Stimulated activated CD4-positive, alpha-beta T cell treated with anti-CD3 and anti-CD28 coated beads, Interleukin-15, amount 100 ng/mL, for 48 hours (primary cell): Measurements from ENCODE around the gene NRCAM.

Experiments used
- DNase-seq, 2 donors: peaks; one replicate each; pipeline ENCODE4 v3.0.0-alpha.2; 2020; ENCODE audit warnings: low read depth in 2 of 2

Gene NRCAM

DNA sequence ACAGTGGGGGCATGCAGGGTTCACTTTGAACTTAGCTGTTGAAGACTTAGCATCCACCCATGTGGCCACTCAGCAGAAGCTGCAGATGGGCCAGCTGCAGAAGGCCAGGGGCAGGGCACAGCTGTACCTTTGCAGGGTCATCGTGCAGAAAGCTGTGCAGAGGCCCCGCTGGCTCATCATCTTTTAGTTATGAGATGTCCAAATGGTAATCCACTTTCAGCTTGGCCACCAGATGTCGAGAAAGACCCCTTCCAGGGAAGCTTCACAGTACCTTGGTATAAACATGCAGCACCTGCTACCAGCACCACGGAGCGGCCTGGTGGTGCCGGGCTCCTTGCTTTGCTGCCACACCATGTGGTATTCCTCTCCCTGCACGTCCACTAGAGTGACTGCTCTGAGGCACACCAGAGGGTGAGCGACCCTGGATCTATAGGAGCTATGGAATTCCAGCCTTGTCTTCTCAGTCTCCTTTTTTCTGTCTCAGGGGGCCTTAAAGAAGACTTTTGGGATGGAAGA is 251.9 kb downstream of the NRCAM start:
- no peak for DNase-seq

DNA sequence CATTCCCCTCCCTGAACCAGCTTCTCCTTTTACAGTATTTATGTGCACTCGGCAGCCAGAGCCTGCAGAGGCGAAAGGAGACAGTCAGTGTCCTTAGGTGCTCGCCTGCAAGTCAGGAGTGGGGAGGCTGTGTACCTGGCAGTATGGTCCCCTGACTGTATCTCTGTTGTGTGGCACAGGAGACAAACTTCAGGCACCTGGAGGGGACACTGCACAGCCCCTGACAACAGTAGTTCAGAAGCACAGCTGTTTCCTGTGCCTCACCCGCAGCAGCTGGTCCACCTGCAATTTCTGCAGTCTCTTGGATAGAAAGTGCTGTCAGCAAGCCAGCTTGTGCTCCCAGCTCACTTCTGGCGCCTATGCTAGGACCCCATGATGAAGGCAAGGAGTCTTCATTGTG is 252.7 kb downstream of the NRCAM start:
- no peak for DNase-seq

DNA sequence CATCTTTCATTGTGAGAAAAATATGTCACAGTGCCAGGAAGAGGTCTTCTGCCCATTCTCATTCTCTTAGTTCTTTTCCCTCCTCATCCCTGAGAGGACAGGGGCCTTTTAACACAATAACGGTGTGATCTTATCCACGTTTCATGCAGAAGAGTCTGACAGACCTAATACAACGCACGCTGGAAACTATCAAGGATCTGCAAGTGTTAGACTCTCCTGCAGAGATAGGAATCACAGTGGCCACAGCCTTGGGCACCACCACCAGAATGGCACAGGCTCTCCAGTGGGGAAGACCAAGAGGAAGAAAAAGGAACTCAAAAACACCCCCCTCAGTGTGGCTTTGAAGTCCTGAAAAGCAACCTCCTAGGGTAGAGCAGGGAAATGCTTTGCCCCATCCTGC is 253.5 kb downstream of the NRCAM start:
- DNase-seq = no peak

DNA sequence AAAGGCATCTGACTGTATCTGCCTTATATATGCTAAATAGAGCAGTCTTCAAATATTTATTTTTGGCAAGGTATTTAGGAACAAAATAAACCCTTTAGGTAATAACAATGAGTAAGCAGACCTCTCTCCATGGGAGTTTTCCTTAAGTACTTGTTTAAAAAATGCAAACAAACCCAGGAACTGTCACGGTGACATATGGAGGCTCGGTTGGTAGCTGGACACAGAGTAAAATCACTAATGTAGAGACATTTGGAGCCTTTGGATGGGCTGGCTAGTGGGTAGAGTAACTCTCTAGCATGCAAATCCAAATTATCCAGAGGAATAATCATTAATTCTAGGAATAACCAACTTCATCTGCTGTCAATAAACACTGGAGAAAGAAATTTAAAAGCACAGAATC is 254.5 kb downstream of the NRCAM start:
- no peak for DNase-seq

DNA sequence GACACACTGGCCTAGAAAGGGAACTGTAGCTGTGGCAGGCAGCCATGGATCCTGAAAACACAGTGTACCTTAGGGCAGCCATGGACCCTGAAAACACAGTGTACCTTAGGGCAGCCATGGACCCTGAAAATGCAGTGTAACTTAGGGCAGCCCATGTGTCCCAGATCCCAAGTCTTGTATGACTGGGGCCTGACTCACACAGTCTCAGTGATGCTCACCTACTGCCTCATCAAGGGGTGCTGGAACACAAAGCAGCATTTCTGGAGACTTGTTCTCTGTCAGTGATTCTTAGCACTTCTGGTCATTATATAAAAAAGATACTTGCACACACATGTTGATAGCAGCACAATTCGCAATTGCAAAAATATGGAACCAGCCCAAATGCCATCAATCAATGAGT is 255.9 kb downstream of the NRCAM start:
- no peak for DNase-seq

DNA sequence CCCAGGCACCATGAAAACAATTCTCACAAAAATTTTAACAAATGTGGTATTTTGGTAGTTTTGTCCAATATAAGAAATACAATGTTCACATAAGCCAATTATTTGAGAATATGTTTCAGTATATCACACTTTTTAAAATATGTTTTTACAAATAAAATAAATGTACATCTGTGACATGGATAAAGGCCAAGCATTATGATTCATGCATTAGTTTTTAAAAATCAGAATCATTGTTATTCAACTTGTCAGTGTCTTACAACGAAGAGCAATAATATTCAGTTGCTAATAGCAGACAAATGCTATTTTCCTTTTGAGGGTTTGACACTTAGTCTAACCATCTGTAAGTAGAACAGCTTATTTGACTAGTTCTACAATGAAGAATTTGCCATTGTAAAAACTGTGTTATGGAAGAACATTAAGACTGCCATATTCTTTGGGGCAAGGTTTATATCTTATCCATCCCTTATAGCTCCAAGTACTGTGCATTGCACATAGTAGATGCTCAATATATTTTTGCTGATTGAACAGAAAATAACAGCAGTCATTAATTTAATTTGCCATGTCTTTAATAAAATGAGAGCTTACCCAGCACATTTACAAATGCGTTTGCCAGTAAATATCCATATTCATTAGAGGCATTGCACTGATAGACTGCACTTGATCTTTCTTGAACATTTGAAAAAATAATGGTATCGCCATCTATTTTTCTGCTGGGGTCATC is 258.7 kb downstream of the NRCAM start:
- DNase-seq = no peak

DNA sequence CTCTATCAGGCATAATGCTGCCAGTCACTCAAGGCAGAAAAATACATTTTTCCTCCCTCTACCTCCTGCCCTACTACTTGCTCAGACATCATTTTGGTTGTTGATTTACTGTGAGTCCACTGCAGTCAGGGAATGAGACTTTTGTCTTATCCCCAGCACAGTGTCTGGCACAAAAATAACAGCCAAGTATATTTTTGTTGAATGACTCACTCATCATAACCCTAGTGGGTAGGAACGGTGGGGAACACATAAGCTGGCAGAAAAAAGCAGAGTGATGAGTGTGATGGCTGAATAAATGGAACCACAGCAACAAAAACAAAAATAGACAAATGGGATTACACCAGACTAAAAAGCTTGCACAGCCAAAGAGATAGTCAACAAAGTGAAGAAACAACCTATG is 260.2 kb downstream of the NRCAM start:
- DNase-seq = no peak

DNA sequence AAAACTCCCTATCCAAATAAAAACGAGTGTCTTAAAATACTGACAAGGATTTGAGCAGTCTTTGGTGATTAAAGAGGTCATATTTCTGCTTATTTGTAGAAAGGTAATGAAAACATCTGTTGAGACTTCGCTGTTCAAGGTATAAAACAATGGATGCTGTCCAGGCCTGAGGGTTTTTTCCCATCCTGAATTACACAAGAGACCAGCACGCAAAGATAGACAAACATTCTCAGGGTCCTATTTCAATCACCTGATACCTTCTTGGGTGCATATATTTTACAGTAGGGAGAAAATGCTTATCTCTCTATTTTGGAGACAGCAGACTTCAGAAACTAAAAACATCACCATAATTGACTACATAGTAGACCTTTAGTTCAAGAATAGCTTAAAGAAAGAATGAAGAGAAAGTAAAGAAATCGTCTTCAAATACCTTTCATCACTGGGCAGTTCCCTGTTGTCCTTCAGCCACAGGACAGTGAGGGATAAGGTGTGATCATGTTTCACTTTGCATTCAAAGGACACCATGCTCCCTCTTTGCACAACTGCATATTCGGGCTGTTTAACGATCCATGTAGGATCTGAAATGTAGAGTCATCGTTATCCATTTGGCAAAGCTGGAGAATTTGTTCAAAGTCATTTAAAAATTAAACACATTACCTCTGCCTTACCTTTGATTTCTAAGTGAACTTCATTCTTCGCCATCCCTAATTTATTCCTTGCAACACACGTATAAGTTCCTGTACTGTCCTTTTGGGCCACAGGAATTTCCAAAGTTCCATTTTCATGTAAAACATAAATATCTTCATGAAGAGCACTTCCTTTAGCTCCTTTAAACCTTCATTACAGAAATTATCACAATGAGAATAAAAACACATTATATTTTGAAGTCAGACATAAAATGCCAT is 262.4 kb downstream of the NRCAM start:
- DNase-seq = no peak

DNA sequence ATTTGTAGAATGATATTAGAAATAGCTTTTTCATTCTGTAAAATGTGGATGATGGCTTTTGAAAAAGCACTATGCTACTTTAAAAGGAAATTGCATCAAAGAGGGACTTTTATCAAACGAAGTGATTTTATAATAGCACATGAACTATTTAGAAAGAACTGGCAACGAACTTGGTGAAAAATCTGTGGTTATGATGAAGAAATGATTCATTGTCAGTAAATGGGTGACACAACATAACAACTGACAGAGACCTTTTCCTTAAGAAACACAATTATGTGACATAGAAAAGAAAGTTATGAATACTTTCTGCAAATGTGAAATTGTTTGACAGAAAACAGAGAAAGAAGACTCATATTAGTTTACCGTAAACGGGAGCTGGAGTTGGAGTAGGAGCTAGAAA is 265.3 kb downstream of the NRCAM start:
- DNase-seq = no peak

DNA sequence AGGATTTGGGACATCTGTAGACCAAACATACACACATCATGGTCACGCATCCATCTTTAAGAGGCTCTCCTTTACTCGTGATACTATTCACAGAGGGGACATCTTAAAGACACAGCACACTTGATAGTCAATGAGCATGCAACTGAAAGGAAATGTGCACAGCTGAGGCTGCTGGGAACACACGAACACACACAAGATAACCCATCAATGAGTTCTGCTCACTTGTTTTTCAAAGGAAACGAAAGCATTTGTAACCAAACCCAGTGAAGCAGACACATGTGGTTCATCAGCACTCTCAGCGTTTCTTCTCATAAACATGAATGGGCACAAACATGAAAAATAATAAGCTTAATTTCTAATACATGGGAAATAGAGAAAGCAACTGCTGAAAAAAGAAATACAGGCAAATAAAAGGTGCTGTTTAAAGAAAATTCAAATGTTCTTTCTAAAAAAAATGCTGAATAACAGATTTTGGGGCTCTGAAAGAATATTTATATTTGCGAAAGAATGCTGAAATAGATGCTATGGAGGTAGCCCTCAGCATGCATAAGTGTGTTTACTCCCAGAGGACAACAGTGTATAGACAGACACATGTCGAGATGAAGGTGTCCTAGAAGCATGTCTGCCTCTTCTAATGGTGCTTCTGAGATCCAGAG is 266.4 kb downstream of the NRCAM start:
- DNase-seq = no peak

DNA sequence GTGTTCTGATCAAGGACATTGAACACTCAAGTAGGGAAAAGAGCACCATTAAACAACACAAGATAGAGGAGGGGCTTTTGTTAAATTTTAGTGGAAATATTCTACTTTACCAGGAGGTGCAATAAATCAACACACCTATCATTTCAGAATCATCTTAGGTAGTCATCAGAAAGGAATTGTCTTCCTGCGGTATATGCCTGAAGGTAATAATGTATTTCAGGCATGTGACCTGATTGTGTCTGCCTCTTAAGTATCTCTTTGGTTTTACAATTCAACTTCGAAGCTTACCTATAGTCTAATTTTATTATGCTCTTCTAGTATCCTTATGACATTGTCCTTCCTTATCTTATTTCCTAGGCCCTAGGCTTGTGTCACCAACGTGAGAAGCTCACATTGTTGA is 267.5 kb downstream of the NRCAM start:
- no peak for DNase-seq

DNA sequence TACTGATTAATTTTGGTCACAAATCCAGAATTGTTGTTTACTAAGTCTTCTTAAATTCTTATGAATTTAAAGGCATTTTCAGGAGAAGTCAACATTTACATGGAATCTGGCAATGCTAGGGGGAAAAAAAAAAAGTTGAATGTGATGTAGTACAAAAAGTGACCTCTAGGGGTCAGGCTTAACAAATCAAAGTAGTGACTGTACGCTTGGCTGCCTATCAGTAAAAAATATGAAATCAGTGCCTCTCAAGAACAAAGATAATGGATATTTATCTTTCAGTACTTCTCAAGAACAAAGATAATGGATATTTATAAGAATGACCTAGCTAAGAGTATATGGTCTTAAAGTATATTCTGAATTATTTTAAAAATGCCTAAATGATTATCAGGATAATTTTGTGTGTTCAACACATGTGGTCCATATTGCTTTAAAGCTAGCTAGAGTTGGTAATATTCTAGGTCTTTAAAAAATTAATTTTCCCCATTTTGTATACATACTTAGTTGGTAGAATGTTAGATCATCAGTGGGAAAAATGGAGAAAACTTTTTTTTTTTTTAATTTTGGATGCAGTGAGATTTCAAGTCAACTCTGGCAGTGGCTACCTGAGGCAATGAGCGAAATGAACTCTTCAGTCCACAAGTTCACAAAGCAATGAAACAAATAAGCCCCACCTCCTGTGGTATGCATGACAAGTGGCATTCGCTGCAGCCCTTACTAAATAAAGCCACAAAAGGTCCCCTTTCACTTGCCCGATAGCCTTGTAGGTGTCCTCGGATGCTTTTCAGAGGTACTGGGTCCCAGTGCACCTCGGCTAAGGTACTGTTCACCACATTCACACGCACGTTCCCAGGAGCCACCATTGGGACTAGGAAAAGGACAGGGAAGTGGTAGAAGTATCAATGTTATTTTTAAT is 274.9 kb downstream of the NRCAM start:
- no peak for DNase-seq

DNA sequence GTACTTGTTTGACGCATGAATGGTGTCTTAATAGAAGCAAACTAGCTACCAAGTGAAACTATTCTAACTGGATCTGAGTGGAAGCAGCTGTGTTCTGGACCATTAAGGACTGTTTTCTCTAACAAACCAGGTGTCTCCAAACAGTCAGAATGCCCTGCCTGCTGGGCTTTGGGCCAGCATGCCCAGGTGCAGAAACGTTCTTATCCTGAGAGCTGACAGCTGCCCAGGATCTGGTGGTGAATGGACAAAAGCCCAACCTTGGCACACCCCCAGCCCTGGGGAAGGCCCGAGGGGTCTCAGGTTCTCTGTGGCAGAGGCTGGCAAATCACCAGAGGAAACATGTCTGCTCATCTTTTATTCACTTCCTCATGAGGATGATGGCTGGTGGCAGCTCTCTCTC is 277.8 kb downstream of the NRCAM start:
- DNase-seq = no peak

DNA sequence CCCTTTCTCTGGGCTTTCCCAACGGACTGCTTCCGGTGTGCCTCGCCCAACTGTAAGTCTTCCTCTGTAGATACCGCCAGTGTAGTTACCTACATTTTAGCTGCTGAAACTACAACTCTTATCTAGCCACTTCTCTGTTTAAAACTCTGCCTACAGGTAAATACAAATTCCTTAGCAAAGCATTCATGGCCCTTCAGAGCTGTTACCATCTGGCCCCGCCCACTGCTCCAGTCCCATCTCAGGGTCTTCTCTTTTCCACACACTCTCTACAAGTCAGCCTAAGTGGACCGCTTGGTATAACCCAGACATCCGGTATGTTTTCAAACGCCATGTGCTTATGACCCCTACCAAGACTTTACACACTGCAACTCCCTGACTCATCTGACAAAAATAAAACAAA is 285.1 kb downstream of the NRCAM start:
- no peak for DNase-seq

DNA sequence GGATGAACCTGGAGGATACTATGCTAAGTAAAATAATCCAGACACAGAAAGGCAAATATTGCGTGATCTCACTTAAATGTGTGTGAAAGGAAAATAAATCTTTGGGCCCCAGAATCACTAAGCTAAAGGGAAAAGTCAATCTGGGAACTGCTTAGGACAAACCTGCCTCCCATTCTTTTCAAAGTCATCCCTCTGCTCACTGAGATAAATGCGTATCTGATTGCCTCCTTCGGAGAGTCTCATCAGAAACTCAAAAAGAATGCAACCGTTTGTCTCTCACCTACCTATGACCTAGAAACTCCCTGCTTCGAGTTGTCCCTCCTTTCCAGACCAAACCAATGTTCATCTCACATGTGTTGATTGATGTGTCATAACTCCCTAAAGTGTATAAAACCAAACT is 286.0 kb downstream of the NRCAM start:
- no peak for DNase-seq

DNA sequence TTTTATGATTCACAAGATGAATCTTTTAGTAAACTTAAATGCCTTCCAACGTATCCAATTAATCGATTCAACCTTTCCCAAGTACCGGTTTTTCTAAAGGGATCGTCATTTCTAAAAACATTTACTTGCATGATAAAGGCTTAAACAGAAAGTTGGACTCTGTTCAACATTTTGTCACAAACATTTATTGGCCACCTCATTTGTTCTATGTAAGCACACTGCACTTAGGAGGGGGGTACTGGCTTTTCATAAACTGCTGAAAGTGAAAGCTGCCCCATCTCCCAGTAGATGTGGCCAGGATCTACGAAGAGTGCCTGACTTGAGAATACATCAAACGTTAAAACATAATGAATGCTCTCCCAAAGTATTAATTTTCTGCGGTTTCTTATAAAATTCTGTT is 288.8 kb downstream of the NRCAM start:
- DNase-seq = no peak

DNA sequence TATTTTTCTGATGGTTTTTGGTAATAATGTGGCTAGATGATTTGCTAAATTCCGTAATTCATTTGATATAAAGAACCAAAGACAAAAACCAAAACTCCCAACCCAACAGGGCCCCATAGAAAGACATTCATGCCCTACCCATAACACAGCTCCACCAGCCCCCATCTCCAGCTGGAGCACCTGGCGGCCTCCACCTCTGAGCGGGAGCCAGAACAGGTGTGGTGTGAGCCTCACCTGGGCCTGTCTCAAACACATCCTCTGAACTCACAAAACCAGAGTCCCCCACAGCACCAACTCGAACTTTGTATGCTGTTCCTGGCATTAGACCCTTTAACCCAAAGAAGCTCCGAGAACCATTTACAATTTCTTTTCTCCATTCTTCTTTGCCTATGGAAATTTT is 289.5 kb downstream of the NRCAM start:
- DNase-seq = no peak

DNA sequence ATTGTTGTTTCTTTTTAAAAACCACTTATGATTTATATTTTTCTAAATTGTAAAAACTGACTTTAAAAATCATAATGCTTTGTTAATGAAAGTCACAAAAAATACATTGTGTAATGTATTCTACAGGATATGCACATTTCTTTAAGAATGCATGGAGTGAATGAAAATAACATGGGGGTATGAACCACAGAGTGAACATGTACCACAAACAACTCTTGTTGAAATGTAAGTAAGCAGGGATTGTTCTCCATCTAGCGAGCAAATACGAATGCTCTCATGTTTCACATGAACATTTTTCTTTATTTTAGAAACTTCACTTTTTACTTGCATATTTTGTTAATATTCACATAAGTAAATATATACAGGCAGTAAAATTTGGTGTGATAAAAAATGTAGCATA is 290.5 kb downstream of the NRCAM start:
- no peak for DNase-seq

DNA sequence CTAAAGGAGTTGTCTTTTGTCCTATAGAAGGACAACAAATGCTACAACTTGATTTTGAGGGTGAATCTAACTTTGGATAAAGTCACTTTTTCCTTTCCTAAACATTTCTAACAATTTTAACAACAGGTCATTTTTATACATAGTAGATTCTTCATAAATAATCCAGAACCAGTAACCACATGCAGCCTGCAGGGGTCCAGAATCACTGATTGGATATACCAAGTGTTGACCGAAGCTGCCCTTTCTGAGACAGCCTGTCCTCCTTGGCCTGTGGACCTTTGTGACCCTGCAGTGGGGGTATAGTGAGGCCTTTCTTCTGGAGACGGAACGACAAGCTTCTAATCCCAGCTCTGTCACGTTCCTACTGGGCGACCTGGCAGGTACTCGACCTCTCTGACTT is 291.3 kb downstream of the NRCAM start:
- no peak for DNase-seq

DNA sequence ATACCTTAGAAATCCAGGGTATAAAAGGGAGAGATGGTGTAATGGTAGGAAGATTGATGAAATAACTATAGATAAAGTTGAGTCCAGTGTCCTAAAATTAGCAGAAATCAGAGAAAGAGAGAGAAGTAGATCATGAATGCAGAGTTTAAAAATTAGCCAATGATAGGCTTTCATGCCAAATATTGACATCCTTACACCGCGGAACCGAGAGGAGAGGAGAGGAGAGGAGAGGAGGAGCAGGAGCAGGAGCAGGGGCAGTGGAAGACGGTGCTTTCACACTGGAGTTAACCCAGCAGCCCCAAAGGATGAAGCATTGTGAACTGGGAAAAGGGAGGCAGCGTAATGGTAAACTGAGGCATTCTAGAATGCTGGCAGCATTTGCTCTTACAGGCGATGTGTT is 291.9 kb downstream of the NRCAM start:
- DNase-seq = no peak

DNA sequence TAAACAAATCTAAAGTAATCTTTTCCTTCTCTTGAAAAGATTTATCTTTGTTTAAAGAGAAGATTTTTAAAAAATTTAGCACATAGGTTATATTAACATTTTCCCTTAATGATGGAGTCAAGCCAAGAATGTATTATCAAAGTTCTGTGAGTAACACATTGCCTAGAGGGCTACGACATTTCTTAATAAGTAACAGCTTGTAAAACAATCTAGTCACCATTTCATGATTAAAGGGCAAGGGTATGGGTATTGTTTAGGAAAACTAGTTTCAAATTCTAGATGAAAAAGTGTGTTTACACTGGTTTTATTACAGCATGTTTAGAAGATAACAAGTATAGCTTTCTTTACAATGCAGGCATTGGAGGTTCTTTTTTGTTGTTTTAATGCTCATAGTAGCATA is 297.5 kb downstream of the NRCAM start:
- DNase-seq = no peak
